ENCODE measurements around the gene EGFR. TPM values are rescaled to one million over a fixed set of nuclear protein-coding genes. Genes with fewer than 3 reads are reported as not detected.
A peak's percentile ranks its signal among the peaks of the same experiment; 100 is the strongest.

The EGFR gene
- total and polyA plus RNA-seq, 2 donors (not counting 3 experiments of a cell fraction or from before 2014, with no cell fraction given) = 1.5 to 4.1 TPM

- Histone ChIP-seq H3K4me2 (ENCODE audit: insufficient read depth, low read length) (no peak overlapping the region), H3K9me1 (replicated peaks; ENCODE audit: control insufficient read depth, extremely low read depth, insufficient read depth, low read length) (no peaks in the 10 kb centered on the region), H3K27ac (ENCODE audit: insufficient read depth, low read depth, low read length) (no peak overlapping the region), H3K4me3 (replicated peaks in 1 of 3; ENCODE audit: insufficient read depth in 1 of 3, low read depth in 1 of 3, low read length in 3 of 3) (no peak overlapping the region), H3K27me3 (ENCODE audit: control insufficient read depth in 2 of 2, insufficient read depth in 2 of 2, low read length in 2 of 2) (no peaks in the 10 kb centered on the region), H3K4me1 (ENCODE audit: control insufficient read depth, extremely low read depth, insufficient read depth, low read length) (peaks cover 23% of the 10 kb centered on the region), H2AFZ (ENCODE audit: low read depth, low read length) (no peak overlapping the region), H3K9ac (replicated peaks; ENCODE audit: extremely low read depth, insufficient read depth, low read length) (no peak overlapping the region), H3K79me2 (ENCODE audit: control insufficient read depth, insufficient read depth, low read length) (no peaks in the 10 kb centered on the region), H4K20me1 (replicated peaks; ENCODE audit: control insufficient read depth, extremely low read depth, insufficient read depth, low read length) (no peaks in the 10 kb centered on the region), H3K9me3 (replicated peaks; ENCODE audit: control insufficient read depth, insufficient read depth, low read length) (no peaks in the 10 kb centered on the region), H3K36me3 (ENCODE audit: control insufficient read depth in 2 of 2, extremely low read depth in 1 of 2, insufficient read depth in 2 of 2, low read length in 2 of 2) (no peaks in the 10 kb centered on the region)
- peak; percentile 59 for TF ChIP-seq FOS (IDR thresholded peaks at IDR 0.05; ENCODE audit: borderline replicate concordance, insufficient read depth, low read length)
- TF ChIP-seq EZH2 (IDR thresholded peaks at IDR 0.05; ENCODE audit: borderline replicate concordance, low read depth, low read length, severe bottlenecking) = no peak
- ChIA-PET POLR2A (no interaction called here), CTCF (interaction anchor here (0.8 to 1.1 kb wide), 3 partner anchors 9 to 69 kb away, joined by 3 to 5 read pairs (median 3); no protein-coding TSS in a partner anchor)
- peak; percentile 70 for FAIRE-seq
- dilution Hi-C loops (cut with MboI; ENCODE audit: extremely low pct_ligation_motif_present, low sequenced_read_pairs) (no loop called here), intact Hi-C loops (cut with micrococcal nuclease) (no loop called here)
- no TSS peak for BruUV-seq (replicated peaks)
- DNase-seq (ENCODE audit: low read depth, low spot score) = peak; percentile 42
Observed at GRCh38 chr7:55185941-55186609, 167.3 kb downstream of the EGFR start.

DNA sequence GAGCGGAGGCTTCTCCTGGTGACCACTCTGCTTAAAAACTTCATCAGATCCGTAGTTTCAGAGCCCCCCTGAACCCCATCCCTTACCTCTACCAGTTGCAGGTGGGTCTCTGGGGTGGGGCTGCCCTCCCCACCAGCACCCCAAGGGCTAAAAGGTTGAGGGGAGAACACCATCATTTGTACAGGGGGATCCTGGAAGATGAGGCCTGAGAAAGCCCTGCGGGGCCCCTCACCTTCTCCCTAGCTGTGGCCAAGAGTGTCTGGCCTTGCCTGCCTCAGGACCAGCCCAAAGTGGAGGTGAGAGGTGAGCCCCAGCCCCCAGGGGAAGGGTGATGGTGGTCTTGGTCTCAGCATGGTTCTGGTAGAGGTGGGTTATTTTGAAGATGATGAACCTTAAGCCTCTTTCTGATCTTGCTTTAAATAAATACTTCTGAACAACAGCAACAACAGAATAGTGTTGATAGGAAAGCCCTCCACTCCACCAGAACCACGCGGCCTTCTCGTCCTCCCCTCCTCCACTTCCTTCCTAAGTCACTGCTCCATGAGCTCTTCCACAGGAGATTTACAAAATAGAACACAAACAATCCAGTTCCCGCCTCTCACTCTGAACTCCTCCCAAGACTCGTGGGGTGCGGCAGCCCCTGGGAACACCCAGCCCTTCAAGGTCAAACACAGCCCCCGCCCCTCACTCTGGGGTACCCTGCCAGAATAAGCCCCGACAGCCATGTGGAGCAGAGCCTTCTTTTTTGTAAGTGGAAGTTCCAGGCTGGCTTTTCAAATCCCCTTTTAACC lies 169.1 kb downstream of the EGFR start:
- peak; percentile 79 for TF ChIP-seq MYC (IDR thresholded peaks at IDR 0.05; ENCODE audit: low read depth, low read length)
- no peak for TF ChIP-seq JUN (IDR thresholded peaks at IDR 0.05; ENCODE audit: borderline replicate concordance, insufficient read depth, insufficient read length, low read depth)
- TF ChIP-seq MAX (IDR thresholded peaks at IDR 0.05; ENCODE audit: insufficient read depth, insufficient read length) = no peak
- TF ChIP-seq GATA2 (IDR thresholded peaks at IDR 0.05; ENCODE audit: insufficient read depth, insufficient read length, low read depth, low read length) = no peak
- TF ChIP-seq EZH2 (IDR thresholded peaks at IDR 0.05; ENCODE audit: borderline replicate concordance, low read depth, low read length, severe bottlenecking) = no peak
- TF ChIP-seq, protein P1, sequence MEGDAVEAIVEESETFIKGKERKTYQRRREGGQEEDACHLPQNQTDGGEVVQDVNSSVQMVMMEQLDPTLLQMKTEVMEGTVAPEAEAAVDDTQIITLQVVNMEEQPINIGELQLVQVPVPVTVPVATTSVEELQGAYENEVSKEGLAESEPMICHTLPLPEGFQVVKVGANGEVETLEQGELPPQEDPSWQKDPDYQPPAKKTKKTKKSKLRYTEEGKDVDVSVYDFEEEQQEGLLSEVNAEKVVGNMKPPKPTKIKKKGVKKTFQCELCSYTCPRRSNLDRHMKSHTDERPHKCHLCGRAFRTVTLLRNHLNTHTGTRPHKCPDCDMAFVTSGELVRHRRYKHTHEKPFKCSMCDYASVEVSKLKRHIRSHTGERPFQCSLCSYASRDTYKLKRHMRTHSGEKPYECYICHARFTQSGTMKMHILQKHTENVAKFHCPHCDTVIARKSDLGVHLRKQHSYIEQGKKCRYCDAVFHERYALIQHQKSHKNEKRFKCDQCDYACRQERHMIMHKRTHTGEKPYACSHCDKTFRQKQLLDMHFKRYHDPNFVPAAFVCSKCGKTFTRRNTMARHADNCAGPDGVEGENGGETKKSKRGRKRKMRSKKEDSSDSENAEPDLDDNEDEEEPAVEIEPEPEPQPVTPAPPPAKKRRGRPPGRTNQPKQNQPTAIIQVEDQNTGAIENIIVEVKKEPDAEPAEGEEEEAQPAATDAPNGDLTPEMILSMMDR (IDR thresholded peaks at IDR 0.05; ENCODE audit: extremely low read depth in 1 of 2, insufficient read depth in 1 of 2, low read depth in 1 of 2, low read length in 2 of 2) = no peak
- TF ChIP-seq POLR2A (IDR thresholded peaks at IDR 0.05; ENCODE audit: low read depth, low read length) = no peak
- TF ChIP-seq FOS (IDR thresholded peaks at IDR 0.05; ENCODE audit: borderline replicate concordance, insufficient read depth, low read length) = no peak
- TF ChIP-seq POLR2AphosphoS5 (IDR thresholded peaks at IDR 0.05; ENCODE audit: insufficient read depth, low read depth, low read length) = peak; percentile 23
- Histone ChIP-seq H3K9me1 (replicated peaks; ENCODE audit: control insufficient read depth, extremely low read depth, insufficient read depth, low read length) (no peaks in the 10 kb centered on the region), H3K27ac (ENCODE audit: insufficient read depth, low read depth, low read length) (peak overlapping the region; percentile 27), H3K27me3 (ENCODE audit: control insufficient read depth in 2 of 2, insufficient read depth in 2 of 2, low read length in 2 of 2) (no peaks in the 10 kb centered on the region), H3K4me1 (ENCODE audit: control insufficient read depth, extremely low read depth, insufficient read depth, low read length) (peaks cover 37% of the 10 kb centered on the region), H3K79me2 (ENCODE audit: control insufficient read depth, insufficient read depth, low read length) (no peaks in the 10 kb centered on the region), H3K9me3 (replicated peaks; ENCODE audit: control insufficient read depth, insufficient read depth, low read length) (no peaks in the 10 kb centered on the region), H3K4me3 (replicated peaks in 1 of 3; ENCODE audit: insufficient read depth in 1 of 3, low read depth in 1 of 3, low read length in 3 of 3) (no peak overlapping the region), H3K9ac (replicated peaks; ENCODE audit: extremely low read depth, insufficient read depth, low read length) (no peak overlapping the region), H3K36me3 (ENCODE audit: control insufficient read depth in 2 of 2, extremely low read depth in 1 of 2, insufficient read depth in 2 of 2, low read length in 2 of 2) (no peaks in the 10 kb centered on the region), H4K20me1 (replicated peaks; ENCODE audit: control insufficient read depth, extremely low read depth, insufficient read depth, low read length) (no peaks in the 10 kb centered on the region), H3K4me2 (ENCODE audit: insufficient read depth, low read length) (no peak overlapping the region), H2AFZ (ENCODE audit: low read depth, low read length) (peak overlapping the region; percentile 47)
- BruUV-seq (replicated peaks) = no TSS peak
- peak; percentile 56 for DNase-seq (ENCODE audit: low read depth, low spot score)
- POLR2A ChIA-PET = no interaction called here
- intact Hi-C loops (cut with micrococcal nuclease) = no loop called here
- CTCF ChIA-PET = interaction anchor here (1.0 to 1.1 kb wide), 3 partner anchors 67 to 399 kb away, joined by 3 to 6 read pairs (median 3); no protein-coding TSS in a partner anchor
- dilution Hi-C loops (cut with MboI; ENCODE audit: extremely low pct_ligation_motif_present, low sequenced_read_pairs) = no loop called here
- peak; percentile 46 for FAIRE-seq

All from endothelial cell of umbilical vein (primary cell).